Measurements from ENCODE around the gene BSND. TPM values are rescaled to one million over a fixed set of nuclear protein-coding genes. Genes with fewer than 3 reads are reported as not detected.

The BSND gene
- total RNA-seq, 1 experiment from 2014 or later: 0.17 TPM

- H3K79me2 ChIP-seq (ENCODE audit: insufficient read depth, low read length): no peaks in the 10 kb centered on the region
- H3K9me3 ChIP-seq (ENCODE audit: control insufficient read depth, low read depth, low read length): no peaks in the 10 kb centered on the region
- no peak overlapping the region for H2BK120ac ChIP-seq (ENCODE audit: low read depth, low read length, poor library complexity, severe bottlenecking)
- H2AFZ ChIP-seq (ENCODE audit: low read length): no peak overlapping the region
- H3K4me1 Mint-ChIP-seq: no peaks in the 10 kb centered on the region
- peaks cover 18 to 63% (median 36%) of the 10 kb centered on the region in 3 experiments; a peak in 6 of 7 replicates for H3K36me3 Mint-ChIP-seq (ENCODE audit: insufficient read depth in 1 of 3, low read depth in 3 of 3)
- DNase-seq: peak; percentile 22
- H3K14ac ChIP-seq (ENCODE audit: insufficient read depth, low read length): no peak overlapping the region
- no peak overlapping the region for H3K27ac ChIP-seq (ENCODE audit: insufficient read length, low read depth, low read length)
- TF ChIP-seq CTCF (conservative IDR thresholded peaks at IDR 0.05): no peak
- no peak overlapping the region for H2BK12ac ChIP-seq (ENCODE audit: insufficient read length, low read depth, low read length)
- H4K20me1 ChIP-seq (ENCODE audit: control insufficient read depth, insufficient read depth, insufficient read length): peaks cover 4% of the 10 kb centered on the region
- H2AK5ac ChIP-seq (ENCODE audit: insufficient read length, low read length): no peak overlapping the region
- H4K8ac ChIP-seq (replicated peaks; ENCODE audit: insufficient read length, low read depth, low read length): no peak overlapping the region
- no peak overlapping the region for H3K4me3 Mint-ChIP-seq
- no peak overlapping the region for H3T11ph ChIP-seq (ENCODE audit: low read length)
- H3K27me3 ChIP-seq (ENCODE audit: insufficient read depth, low read length): no peaks in the 10 kb centered on the region
- H3K9me3 Mint-ChIP-seq: no peaks in the 10 kb centered on the region
- H2BK15ac ChIP-seq (ENCODE audit: low read depth, low read length): no peak overlapping the region
- H3K4ac ChIP-seq (ENCODE audit: low read depth, low read length): no peak overlapping the region
- H3K27ac Mint-ChIP-seq: peak overlapping the region in 1 of 3 experiments; percentile 81; a peak in 1 of 7 replicates
- no peak overlapping the region for H3K56ac ChIP-seq (ENCODE audit: insufficient read length, low read depth, low read length)
- no peak overlapping the region for H3K23ac ChIP-seq (ENCODE audit: insufficient read length, low read depth, low read length)
- H4K5ac ChIP-seq (ENCODE audit: insufficient read length, low read depth, low read length): no peak overlapping the region
- no peak overlapping the region for H3K4me2 ChIP-seq (ENCODE audit: insufficient read depth, insufficient read length, low read length)
- H3K27me3 Mint-ChIP-seq (ENCODE audit: low read depth): no peaks in the 10 kb centered on the region
- no peaks in the 10 kb centered on the region for H3K4me1 ChIP-seq (ENCODE audit: insufficient read depth, low read length)
- H4K91ac ChIP-seq (ENCODE audit: insufficient read length, low read depth, low read length): no peak overlapping the region
- no peaks in the 10 kb centered on the region for H3K23me2 ChIP-seq (ENCODE audit: insufficient read length, low read depth, low read length, poor library complexity, severe bottlenecking)
- H2BK5ac ChIP-seq (ENCODE audit: insufficient read length, low read length): no peak overlapping the region
- no peak overlapping the region for H3K18ac ChIP-seq (ENCODE audit: insufficient read length, low read depth, low read length)
- H3K79me1 ChIP-seq (ENCODE audit: insufficient read depth, low read depth, low read length, poor library complexity, severe bottlenecking): no peaks in the 10 kb centered on the region
- no CpG with 5 or more reads among the region's 12 CpGs for WGBS (ENCODE audit: extremely low coverage, insufficient read length, low lambda C conversion rate)
- H2BK20ac ChIP-seq (ENCODE audit: low read depth, low read length, poor library complexity, severe bottlenecking): no peak overlapping the region
- H3K9ac ChIP-seq (ENCODE audit: extremely low read depth, insufficient read length, low read length): no peak overlapping the region
Observed at GRCh38 chr1:55055084-55055882, 56.5 kb downstream of the BSND start.
